ENCODE measurements around the gene IFNA4. TPM values are rescaled to one million over a fixed set of nuclear protein-coding genes. Genes with fewer than 3 reads are reported as not detected.
"Not testable (repeated sequence)": the region's sequence is repeated elsewhere in the genome, so short reads cannot be mapped to it uniquely, and the experiment has no call there.

Gene IFNA4
- not detected in 2 replicates for total RNA-seq (2014; rRNA removed; shearing (Covaris generic))
- not detected in 2 replicates for polyA plus RNA-seq (2015; cell fraction: cytosol; rRNA removed)
- polyA plus RNA-seq (2015; cell fraction: nucleus; rRNA removed): not detected in 2 replicates

DNA sequence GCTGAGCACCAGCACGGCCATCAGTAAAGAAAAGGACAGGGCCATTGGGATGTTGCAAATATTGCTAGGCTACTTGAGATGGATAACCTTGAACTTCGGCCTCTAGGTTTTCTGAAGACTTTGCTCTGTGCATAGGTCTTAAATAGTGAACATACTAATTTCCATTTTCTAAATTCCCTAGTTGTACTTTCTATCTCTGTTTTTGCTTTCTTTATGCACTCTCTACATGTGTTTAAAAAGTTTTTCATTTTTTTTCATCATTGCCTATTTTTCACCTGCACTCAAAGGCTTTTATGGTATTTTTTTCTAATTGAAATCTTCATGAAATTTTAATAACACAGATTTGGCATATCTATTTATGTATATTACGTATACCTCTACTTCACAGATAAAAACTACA lies at the start of gene IFNA4:
Gene IFNA4 (minus strand): TSS at position 101 of the 400 bp plus-strand sequence. CDS start 56 bp downstream, at position 45.
- not testable (repeated sequence) for DNase-seq (ENCODE audit: low read depth)

DNA sequence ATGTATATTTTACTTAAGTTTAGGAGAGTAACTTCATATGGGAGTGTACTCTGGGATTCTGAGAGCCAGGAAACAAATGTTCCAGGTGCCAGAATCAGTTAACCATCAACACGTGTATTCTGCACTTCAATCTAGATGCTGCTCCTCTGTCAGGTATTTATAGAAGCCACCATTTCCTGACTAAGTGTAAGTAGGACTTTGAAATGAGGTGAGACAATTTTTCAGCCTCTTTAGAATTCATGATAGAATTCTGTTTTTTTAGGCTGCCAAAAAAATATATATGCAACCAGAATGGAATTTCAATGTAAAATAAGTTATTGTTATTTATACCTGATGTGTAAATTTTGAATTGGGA lies 49.0 kb upstream of the IFNA4 start:
- DNase-seq (ENCODE audit: low read depth): not testable (repeated sequence)

DNA sequence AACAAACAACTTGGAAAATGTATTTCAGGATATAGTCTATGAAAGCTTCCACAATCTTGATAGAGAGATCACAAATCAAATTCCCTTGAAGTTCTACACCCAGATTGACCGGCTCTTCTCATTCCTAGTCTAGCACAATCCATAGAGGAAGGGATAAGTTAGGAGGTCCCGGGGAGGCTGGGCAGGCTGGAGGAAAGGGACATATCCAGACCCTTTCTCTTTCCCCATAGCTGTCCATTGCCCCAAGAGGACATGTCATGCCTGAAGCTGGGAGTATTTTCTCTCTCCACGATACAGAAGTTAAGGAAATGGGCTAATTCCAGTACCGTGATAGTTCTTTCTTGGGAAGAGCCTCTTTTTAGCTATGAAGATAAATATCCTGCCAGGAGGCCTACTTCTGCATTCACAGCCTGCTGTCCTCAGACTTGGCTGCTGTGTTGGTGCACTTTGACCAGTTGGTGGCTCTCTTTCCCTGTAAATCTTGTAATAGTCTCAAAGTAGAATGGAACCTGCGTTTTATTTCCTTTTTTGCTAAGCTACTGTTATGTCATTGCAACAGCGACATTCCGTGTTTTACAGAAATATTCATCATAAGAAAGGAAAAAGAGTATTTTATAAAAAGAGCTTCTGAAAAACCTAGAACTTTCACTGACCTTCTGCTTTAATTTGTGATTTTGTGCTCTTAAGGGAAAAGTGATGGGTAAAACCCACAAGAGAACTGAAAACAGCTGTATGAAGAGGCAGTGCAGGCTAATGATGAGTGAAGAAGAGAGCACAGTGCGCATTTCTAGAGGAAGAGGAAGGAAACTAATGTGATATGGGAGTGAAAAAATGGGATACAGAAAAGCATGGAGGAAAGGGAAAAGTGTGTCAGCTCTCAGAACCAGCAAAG lies 48.3 kb upstream of the IFNA4 start:
- peak; percentile 43 for DNase-seq (ENCODE audit: low read depth)

DNA sequence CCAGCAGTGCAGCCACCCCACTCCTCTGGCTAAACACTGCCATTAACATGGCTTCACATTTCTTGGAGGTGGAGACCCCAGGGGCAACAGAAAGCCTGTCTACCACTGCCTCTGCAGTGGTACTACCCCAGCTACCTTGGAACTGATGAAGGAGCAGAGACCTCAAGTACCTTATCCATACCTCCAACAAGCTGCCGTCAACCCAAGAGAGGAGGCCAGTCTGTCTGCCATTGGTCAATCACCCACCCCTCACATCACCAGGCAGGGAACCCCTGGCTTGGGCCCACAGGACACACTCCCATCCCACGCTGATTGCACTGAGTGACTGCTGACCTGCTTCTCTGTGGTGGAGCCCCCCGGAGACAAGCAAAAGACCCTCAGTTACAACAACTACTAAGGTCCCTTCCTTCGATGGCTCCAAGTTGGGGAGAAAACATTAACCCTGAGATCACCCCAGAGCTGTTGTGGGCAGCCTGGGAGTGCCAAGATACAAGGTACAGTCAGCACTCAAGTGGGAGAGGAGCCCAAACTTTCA lies 46.8 kb upstream of the IFNA4 start:
- DNase-seq (ENCODE audit: low read depth): no peak

DNA sequence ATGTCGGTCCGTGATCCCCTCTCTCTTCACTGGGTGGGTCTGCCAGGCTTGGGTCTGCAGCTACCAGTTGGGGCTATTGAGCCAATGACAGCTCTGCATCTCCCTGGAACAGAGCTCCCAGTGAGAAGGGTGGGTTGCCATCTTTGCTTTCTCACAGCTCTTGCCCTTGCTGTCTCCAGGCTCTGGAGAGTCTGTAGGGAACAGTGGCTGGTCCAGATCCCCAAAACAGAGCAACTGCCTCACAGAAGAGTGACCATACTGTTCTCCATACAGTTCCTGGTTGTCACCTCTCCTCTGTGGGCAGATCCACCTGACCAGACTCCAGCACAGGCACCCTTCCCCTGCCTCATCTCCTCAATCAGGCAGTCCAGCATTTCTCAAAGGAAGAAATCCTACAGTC lies 45.9 kb upstream of the IFNA4 start:
- no peak for DNase-seq (ENCODE audit: low read depth)

DNA sequence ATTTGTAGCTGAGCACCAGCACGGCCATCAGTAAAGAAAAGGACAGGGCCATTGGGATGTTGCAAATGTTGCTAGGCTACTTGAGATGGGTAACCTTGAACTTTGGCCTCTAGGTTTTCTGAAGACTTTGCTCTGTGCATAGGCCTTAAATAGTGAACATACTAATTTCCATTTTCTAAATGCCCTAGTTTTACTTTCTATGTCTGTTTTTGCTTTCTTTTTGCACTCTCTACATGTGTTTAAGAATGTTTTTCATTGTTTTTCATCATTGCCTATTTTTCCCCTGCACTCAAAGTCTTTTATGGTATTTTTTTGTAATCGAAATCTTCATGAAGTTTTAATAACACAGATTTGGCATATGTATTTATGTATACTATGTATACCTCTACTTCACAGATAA lies 40.7 kb upstream of the IFNA4 start, which contains the start of gene IFNA17:
Gene IFNA17 (minus strand): TSS at position 101 of the 400 bp plus-strand sequence. CDS start 49 bp downstream, at position 52.
- DNase-seq (ENCODE audit: low read depth): no peak

DNA sequence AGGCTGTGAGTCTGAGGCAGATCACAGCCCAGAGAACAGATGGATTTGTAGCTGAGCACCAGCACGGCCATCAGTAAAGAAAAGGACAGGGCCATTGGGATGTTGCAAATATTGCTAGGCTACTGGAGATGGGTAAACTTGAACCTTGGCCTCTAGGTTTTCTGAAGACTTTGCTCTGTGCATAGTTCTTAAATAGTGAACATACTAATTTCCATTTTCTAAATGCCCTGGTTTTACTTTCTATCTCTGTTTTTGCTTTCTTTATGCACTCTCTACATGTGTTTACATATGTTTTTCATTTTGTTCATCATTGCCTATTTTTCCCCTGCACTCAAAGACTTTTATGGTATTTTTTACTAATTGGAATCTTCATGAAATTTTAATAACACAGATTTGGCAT lies 29.8 kb upstream of the IFNA4 start, which contains the start of gene IFNA16:
Gene IFNA16 (minus strand): TSS at position 101 of the 400 bp plus-strand sequence. CDS start 6 bp downstream, at position 95.
- DNase-seq (ENCODE audit: low read depth): not testable (repeated sequence)

DNA sequence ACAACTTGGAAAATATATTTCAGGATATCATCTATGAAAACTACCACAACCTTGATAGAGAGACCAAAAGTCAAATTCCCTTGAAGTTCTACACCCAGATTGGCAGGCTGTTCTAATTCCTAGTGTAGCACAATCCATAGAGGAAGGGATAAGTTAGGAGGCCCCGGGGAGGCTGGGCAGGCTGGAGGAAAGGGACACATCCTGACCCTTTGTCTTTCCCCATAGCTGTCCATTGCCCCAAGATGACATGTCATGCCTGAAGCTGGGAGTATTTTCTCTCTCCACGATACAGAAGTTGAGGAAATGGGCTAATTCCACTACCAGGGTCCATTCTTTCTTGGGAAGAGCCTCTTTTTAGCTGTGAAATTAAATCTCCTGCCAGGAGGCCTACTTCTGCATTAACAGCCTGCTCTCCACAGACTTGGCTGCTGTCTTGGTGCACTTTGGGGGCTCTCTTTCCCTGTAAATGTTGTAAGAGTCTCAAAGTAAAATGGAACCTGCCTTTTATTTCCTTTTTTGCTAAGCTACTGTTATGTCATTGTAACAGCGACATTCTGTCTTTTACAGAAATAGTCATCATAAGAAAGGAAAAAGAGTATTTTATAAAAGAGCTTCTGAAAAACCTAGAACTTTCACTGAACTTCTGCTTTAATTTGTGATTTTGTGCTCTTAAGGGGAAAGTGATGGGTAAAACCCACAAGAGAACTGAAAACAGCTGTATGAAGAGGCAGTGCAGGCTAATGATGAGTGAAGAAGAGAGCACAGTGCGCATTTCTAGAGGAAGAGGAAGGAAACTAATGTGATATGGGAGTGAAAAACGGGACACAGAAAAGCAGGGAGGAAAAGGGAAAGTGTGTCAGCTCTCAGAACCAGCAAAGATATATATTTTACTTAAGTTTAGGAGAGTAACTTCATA lies 26.3 kb upstream of the IFNA4 start:
- peak; percentile 48 for DNase-seq (ENCODE audit: low read depth)

DNA sequence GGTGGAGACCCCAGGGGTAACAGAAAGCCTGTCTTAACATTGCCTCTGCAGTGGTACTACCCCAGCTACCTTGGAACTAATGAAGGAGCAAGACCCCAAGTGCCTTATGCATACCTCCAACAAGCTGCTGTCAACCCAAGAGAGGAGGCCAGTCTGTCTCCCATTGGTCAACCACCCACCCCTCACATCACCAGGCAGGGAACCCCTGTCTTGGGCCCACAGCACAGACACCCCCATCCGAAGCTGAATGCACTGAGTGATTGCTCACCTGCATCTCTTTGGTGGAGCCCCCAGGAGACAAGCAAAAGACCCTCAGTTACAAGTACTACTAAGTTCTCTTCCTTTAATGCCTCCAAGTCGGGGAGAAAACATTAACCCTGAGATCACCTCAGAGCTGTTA lies 24.8 kb upstream of the IFNA4 start:
- DNase-seq (ENCODE audit: low read depth): not testable (repeated sequence)

DNA sequence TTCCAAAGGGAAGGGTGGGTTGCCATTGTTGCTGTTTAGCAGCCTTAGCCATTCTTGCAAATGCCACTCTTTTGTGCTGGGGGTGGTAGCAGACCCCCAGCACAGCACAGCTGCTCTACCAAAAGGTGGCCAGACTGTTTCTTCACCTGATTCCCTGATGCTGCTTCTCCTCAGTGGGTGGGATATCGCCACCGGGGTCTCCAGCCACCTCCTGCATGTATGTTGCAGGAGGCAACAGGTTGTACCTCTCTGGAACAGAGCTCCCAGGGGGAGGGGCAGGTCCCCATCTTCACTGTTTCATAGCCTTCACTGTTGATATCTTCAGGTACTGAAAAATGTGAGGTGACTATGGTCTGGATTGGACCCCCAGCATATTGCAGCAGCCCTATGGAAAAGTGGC lies 23.4 kb upstream of the IFNA4 start:
- not testable (repeated sequence) for DNase-seq (ENCODE audit: low read depth)

DNA sequence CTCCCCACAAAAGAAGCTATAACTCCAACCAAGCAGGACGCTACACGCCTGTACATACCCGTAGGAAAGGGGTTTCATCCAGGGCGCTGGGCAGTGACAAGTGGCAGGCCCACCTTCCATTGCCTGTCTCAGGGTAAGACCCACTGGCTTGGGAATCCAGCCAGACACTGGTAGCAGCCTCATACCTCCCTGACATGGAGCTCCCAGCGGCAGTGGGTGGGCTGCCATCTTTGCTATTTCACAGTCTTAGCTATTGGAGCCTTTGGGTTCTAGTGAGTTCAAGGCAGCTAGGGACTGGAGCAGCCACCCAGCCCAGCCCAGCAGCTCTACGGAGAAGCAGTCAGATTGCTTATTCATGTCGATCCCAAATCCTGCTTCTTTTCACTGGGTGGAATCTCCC lies 22.9 kb upstream of the IFNA4 start:
- no peak for DNase-seq (ENCODE audit: low read depth)

DNA sequence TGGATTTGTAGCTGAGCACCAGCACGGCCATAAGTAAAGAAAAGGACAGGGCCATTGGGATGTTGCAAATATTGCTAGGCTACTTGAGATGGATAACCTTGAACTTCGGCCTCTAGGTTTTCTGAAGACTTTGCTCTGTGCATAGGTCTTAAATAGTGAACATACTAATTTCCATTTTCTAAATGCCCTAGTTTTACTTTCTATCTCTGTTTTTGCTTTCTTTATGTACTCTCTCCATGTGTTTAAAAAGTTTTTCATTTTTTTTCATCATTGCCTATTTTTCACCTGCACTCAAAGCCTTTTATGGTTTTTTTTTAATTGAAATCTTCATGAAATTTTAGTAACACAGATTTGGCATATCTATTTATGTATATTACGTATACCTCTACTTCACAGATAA lies 19.7 kb upstream of the IFNA4 start, which contains the start of gene IFNA10:
Gene IFNA10 (minus strand): TSS at position 101 of the 400 bp plus-strand sequence. CDS start 46 bp downstream, at position 55.
- not testable (repeated sequence) for DNase-seq (ENCODE audit: low read depth)

DNA sequence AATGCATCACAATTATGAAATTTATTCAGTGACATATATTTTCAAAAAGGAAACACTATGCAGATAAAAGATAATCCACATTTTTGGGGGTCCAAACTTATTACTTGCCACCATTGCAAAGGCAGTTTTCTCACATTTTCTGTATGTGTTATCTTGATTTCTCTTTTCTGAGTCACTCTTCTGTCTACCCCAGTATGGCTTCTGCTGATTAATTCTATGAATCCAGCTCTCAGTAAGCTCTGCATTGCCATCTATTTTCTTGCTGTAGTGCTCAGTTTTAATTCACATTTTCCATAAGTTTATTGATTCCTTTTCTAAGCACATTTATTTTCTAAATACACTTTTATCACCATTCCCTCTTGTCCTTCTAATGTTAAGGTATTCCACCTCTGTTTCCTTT lies 17.8 kb upstream of the IFNA4 start:
- no peak for DNase-seq (ENCODE audit: low read depth)

DNA sequence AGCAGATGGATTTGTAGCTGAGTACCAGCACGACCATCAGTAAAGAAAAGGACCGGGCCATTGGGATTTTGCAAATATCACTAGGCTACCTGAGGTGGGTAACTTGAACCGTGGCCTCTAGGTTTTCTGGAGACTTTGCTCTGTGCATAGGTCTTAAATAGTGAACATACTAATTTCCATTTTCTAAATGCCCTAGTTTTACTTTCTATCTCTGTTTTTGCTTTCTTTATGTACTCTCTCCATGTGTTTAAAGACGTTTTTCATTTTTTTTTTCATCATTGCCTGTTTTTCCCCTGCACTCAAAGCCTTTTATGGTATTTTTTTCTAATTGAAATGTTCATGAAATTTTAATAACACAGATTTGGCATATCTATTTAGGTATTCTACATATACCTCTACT lies 14.7 kb upstream of the IFNA4 start, which contains the start of gene IFNA7:
Gene IFNA7 (minus strand): TSS at position 101 of the 400 bp plus-strand sequence. CDS start 40 bp downstream, at position 61.
- not testable (repeated sequence) for DNase-seq (ENCODE audit: low read depth)

DNA sequence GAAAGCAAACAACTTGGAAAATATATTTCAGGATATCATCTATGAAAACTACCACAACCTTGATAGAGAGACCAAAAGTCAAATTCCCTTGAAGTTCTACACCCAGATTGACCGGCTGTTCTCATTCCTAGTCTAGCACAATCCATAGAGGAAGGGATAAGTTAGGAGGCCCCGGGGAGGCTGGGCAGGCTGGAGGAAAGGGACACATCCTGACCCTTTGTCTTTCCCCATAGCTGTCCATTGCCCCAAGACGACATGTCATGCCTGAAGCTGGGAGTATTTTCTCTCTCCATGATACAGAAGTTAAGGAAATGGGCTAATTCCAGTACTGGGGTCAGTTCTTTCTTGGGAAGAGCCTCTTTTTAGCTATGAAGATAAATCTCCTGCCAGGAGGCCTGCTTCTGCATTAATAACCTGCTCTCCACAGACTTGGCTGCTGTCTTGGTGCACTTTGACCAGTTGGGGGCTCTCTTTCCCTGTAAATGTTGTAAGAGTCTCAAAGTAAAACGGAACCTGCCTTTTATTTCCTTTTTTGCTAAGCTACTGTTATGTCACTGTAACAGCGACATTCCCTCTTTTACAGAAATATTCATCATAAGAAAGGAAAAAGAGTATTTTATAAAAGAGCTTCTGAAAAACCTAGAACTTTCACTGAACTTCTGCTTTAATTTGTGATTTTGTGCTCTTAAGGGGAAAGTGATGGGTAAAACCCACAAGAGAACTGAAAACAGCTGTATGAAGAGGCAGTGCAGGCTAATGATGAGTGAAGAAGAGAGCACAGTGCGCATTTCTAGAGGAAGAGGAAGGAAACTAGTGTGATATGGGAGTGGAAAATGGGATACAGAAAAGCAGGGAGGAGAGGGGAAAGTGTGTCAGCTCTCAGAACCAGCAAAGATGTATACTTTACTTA lies 7.7 kb upstream of the IFNA4 start:
- peak; percentile 45 for DNase-seq (ENCODE audit: low read depth)

DNA sequence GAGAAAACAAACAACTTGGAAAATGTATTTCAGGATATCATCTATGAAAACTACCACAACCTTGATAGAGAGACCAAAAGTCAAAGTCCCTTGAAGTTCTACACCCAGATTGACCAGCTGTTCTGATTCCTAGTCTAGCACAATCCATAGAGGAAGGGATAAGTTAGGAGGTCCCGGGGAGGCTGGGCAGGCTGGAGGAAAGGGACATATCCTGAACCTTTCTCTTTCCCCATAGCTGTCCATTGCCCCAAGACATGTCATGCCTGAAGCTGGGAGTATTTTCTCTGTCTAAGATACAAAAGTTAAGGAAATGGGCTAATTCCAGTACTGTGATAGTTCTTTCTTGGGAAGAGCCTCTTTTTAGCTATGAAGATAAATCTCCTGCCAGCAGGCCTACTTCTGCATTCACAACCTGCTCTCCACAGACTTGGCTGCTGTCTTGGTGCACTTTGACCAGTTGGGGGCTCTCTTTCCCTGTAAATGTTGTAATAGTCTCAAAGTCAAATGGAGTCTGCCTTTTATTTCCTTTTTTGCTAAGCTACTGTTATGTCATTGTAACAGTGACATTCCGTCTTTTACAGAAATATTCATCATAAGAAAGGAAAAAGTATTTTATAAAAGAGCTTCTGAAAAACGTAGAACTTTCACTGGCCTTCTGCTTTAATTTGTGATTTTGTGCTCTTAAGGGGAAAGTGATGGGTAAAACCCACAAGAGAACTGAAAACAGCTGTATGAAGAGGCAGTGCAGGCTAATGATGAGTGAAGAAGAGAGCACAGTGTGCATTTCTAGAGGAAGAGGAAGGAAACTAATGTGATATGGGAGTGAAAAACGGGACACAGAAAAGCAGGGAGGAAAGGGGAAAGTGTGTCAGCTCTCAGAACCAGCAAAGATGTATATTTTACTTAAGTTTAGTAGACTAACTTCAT lies 4.3 kb downstream of the IFNA4 start:
- peak; percentile 28 for DNase-seq (ENCODE audit: low read depth)

DNA sequence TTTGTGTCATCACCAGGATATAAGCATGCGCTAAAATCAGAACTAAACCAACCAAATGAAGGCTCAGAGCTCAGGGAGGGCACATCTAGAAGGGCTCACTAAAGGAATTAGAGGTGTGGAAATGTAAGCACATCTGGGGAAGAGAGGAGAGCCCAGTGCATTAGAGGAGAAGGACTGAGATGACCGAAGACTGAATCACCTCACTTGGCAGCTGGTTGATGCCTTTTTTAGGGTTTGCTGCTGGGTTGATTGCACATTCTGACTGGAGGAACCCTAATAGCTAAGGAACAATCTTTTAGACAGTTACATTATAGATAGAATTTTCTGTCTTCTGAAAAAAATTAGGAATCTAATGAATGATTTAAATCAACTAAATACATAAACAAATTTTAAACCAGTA lies 12.7 kb downstream of the IFNA4 start:
- peak; percentile 28 for DNase-seq (ENCODE audit: low read depth)

DNA sequence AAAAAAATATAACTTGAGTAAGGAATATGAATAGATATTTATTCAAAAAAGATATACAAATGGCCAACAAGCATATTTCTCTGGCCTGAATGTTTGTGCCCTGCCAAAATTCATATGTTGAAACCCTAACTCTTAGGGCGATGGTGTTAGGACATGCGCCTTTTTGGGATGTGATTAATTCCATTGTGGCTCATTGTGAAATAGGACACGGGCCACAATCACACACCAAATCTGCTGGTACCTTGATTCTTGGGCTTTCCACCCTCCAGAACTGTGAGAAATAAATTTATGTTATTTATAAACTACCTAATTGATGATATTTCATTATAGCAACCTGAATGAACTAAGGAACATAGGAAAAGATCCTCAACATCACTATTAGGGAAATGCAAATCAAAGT lies 15.2 kb downstream of the IFNA4 start:
- DNase-seq (ENCODE audit: low read depth): no peak

DNA sequence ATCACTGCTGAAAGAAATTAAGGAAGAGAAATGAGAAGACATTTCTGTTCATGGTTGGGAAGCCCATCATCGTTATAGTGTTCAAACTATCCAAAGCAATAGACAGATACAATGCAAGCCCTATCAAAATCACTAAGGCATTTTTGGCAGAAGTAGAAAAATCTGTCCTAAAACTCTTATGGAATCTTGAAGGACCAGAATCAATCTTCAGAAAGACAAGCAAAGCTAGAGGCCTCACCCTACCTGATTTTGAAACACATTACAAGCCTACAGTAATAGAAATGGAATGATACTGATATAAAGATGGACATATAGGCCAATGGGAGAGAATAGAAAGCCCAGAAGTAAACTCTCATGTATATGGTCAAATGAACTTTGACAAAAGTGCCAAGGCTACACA lies 16.0 kb downstream of the IFNA4 start:
- DNase-seq (ENCODE audit: low read depth): no peak

Measured in HT1080 (cell line).